ENCODE data around the gene GABBR2.

GABBR2 gene

DNA sequence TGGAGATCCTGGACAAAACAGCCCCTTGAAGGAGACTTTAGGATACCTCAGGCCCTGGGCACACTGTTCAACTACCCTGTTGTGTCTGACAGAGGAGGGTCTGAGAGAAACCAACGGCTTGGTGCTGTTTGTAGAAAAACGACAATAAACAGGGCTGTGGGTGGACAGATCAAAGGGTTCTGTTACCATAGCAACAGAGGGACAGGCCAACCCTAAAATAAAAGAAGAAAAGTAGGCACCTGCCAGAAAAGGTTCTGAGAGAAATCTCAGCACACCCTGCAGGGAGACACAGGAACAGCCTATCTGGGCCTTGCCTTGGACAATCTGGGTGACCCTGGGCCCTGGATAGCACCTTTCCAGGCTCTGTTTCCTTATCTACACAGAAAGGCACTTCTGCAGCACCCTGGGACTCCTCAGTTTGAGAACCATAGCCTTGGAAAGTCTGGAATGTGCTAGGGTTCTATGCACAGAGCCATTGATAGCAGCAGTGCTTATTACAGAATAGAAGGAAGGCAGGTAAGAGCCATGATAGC lies 348.5 kb downstream of the GABBR2 start:
- no peak for DNase-seq (ENCODE audit: low read depth)
- TF ChIP-seq, protein P1, sequence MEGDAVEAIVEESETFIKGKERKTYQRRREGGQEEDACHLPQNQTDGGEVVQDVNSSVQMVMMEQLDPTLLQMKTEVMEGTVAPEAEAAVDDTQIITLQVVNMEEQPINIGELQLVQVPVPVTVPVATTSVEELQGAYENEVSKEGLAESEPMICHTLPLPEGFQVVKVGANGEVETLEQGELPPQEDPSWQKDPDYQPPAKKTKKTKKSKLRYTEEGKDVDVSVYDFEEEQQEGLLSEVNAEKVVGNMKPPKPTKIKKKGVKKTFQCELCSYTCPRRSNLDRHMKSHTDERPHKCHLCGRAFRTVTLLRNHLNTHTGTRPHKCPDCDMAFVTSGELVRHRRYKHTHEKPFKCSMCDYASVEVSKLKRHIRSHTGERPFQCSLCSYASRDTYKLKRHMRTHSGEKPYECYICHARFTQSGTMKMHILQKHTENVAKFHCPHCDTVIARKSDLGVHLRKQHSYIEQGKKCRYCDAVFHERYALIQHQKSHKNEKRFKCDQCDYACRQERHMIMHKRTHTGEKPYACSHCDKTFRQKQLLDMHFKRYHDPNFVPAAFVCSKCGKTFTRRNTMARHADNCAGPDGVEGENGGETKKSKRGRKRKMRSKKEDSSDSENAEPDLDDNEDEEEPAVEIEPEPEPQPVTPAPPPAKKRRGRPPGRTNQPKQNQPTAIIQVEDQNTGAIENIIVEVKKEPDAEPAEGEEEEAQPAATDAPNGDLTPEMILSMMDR (IDR thresholded peaks at IDR 0.05; ENCODE audit: low read depth, low read length, missing control alignments): no peak
- H3K4me3 ChIP-seq (ENCODE audit: low read depth, low read length): no peak overlapping the region
- in situ Hi-C loops (cut with HindIII; ENCODE audit: low sequenced_read_pairs): no loop called here

DNA sequence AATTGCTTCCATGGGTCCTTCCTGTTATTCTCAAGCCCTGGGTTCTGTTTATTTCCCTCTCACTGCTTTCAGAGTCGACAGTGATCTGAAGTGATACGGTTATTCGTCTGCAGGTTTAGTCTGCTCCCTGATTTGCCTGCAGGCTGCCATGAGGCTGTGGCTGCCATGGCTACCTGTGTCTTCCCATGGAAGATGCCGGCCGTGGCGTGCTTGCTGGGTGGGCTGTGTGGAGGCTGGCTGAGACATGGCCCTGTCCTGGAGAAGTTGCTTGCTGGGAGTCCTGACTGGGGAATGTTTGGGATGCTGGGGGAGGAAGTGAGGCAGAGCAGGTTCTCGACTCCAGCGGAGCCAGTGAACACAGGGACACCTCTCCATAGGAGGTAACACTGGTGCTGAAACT lies 349.2 kb downstream of the GABBR2 start:
- TF ChIP-seq, protein P1 (IDR thresholded peaks at IDR 0.05; ENCODE audit: low read depth, low read length, missing control alignments): no peak
- in situ Hi-C loops (cut with HindIII; ENCODE audit: low sequenced_read_pairs): no loop called here

DNA sequence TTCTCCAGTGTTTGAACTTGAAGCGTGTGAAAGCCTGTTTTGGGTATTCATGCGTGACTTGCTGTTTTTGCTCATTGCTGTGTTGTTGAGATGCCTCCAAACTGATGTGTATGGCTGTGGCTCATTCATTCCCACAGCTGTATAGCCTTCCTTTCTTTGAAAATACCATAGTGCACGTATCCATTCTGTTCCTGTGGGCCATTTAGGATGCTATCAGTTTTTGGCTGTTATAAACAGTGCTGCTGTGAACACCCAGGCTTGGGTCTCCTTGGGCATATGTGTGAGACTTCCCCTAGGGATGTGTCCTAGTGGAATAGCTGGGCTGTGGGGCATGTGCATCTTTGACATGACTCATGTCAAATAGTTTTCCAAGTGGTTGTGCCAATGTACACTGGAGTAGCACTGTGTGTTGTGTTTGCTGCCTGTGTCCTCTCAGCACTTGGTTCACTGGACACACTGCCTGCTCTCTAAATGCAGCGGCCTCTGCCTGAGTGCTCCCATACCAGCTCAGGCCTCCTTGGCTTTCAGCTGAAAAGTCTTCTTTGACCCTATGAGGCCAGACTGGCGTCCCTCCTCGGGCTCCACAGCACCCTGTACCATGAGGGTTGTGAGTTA lies 350.7 kb downstream of the GABBR2 start:
- TF ChIP-seq, protein P1 (IDR thresholded peaks at IDR 0.05; ENCODE audit: low read depth, low read length, missing control alignments): no peak
- DNase-seq (ENCODE audit: low read depth): no peak
- H3K4me3 ChIP-seq (ENCODE audit: low read depth, low read length): no peak overlapping the region
- in situ Hi-C loops (cut with HindIII; ENCODE audit: low sequenced_read_pairs): no loop called here

More for the DNA sequence above, 349.2 kb downstream of the GABBR2 start:
- H3K4me3 ChIP-seq (ENCODE audit: low read depth, low read length): no peak overlapping the region
- no peak for DNase-seq (ENCODE audit: low read depth)

GRCh38 chr9:98356953-98357690 lies 351.6 kb downstream of the GABBR2 start:
- no peak overlapping the region for H3K4me3 ChIP-seq (ENCODE audit: low read depth, low read length)
- no peak for DNase-seq (ENCODE audit: low read depth)
- TF ChIP-seq, protein P1 (IDR thresholded peaks at IDR 0.05; ENCODE audit: low read depth, low read length, missing control alignments): no peak
- in situ Hi-C loops (cut with HindIII; ENCODE audit: low sequenced_read_pairs): no loop called here

DNA sequence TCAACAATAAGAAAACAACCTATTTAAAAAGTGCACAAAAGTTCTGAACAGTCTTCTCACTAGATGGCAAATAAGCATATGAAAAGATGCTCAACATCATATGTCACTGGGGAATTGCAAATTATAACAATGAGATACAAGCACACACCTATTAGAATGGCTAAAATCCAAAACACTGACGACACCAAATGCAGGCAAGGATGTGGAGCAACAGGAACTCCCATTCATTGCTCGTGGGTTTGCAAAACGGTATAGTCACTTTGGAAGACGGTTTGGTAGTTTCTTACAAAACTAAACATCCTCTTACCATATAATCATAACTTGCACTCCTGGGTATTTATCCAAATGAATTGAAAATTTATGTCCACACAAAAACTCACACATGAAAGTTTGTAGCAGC lies 352.4 kb downstream of the GABBR2 start:
- H3K4me3 ChIP-seq (ENCODE audit: low read depth, low read length): no peak overlapping the region
- TF ChIP-seq, protein P1 (IDR thresholded peaks at IDR 0.05; ENCODE audit: low read depth, low read length, missing control alignments): no peak
- no peak for DNase-seq (ENCODE audit: low read depth)
- in situ Hi-C loops (cut with HindIII; ENCODE audit: low sequenced_read_pairs): no loop called here

GRCh38 chr9:98351370-98351769 lies 357.4 kb downstream of the GABBR2 start:
- H3K4me3 ChIP-seq (ENCODE audit: low read depth, low read length): no peak overlapping the region
- no peak for DNase-seq (ENCODE audit: low read depth)
- TF ChIP-seq, protein P1 (IDR thresholded peaks at IDR 0.05; ENCODE audit: low read depth, low read length, missing control alignments): no peak
- in situ Hi-C loops (cut with HindIII; ENCODE audit: low sequenced_read_pairs): no loop called here
